Brain microvascular endothelial cell (primary cell): Measurements from ENCODE around the gene COPRS.

Experiments
- DNase-seq: peaks from one replicate; pipeline ENCODE4 v3.0.0-alpha.2; 2020
- H3K27ac ChIP-seq: fragments of 250-450 bp; sonication (Bioruptor Pico); 2 replicates; pipeline ENCODE4 v1.5.1; 2020; ENCODE audit warnings: mild to moderate bottlenecking, moderate library complexity
- H3K27me3 ChIP-seq: fragments of 250-450 bp; sonication (Bioruptor Pico); replicated peaks from 2 replicates; pipeline ENCODE4 v1.5.1; 2020; ENCODE audit warnings: mild to moderate bottlenecking
- H3K36me3 ChIP-seq: fragments of 250-450 bp; sonication (Bioruptor Pico); replicated peaks from 2 replicates; pipeline ENCODE4 v1.5.1; 2020; ENCODE audit warnings: mild to moderate bottlenecking
- H3K4me3 ChIP-seq: 2 replicates; pipeline ENCODE4 v1.5.1; 2011; ENCODE audit warnings: low read depth, mild to moderate bottlenecking, control low read depth, low read length, moderate library complexity
- in situ Hi-C: cut with HindIII; loops from 2 replicates; pipeline ENCODE4 v1.10.0; 2017; ENCODE audit warnings: low sequenced_read_pairs, low pct_ligation_motif_present
- TF ChIP-seq, protein P1 (sequence below): IDR thresholded peaks from 2 replicates; pipeline ENCODE4 v1.5.1; 2011; ENCODE audit warnings: low read depth, mild to moderate bottlenecking, moderate library complexity, low read length, control low read depth, inconsistent platforms; ENCODE audit errors: missing control alignments

COPRS gene

DNA sequence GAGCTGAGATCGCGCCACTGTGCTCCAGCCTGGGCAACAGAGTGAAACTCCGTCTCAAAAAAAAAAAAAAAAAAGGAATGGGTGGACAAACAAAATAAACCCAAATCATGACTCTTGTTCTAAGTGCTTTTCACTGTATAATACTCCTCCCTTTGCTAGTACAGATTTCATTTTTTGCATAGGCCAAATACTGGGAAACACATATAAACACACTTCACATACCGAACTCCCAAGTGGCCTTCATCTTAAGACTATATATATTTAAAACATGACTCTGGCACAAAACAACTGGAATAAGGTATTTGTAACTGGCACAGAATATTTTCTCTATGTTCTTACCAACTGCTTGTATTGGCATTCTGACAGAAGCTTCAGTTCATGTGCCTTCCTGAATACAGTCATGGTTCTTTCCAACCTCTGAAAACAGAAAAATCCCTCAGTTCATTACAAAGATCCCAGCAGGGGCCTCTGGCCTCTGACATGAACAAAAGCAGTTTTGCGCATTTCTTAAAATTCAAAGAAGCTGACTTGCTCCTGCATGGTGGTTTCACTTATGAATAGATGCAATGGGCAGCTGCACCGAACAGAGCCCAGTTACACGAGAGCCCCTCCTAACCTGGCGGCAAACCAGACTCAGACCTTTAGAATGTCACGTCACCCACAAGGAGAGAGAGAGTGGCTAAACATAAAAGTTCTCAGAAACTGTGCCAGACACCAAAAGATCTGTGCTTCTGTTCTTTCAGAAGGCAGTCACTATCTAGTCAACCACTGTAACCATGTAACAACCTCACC, 19.1 kb upstream of the COPRS start:
- TF ChIP-seq, protein P1, sequence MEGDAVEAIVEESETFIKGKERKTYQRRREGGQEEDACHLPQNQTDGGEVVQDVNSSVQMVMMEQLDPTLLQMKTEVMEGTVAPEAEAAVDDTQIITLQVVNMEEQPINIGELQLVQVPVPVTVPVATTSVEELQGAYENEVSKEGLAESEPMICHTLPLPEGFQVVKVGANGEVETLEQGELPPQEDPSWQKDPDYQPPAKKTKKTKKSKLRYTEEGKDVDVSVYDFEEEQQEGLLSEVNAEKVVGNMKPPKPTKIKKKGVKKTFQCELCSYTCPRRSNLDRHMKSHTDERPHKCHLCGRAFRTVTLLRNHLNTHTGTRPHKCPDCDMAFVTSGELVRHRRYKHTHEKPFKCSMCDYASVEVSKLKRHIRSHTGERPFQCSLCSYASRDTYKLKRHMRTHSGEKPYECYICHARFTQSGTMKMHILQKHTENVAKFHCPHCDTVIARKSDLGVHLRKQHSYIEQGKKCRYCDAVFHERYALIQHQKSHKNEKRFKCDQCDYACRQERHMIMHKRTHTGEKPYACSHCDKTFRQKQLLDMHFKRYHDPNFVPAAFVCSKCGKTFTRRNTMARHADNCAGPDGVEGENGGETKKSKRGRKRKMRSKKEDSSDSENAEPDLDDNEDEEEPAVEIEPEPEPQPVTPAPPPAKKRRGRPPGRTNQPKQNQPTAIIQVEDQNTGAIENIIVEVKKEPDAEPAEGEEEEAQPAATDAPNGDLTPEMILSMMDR: no peak
- H3K27me3 ChIP-seq: no peaks in the 10 kb centered on the region
- peak; percentile 85 for DNase-seq
- H3K36me3 ChIP-seq: peaks cover 67% of the 10 kb centered on the region
- no peak overlapping the region for H3K4me3 ChIP-seq
- H3K27ac ChIP-seq: peak overlapping the region; percentile 86
- in situ Hi-C loops: no loop called here

DNA sequence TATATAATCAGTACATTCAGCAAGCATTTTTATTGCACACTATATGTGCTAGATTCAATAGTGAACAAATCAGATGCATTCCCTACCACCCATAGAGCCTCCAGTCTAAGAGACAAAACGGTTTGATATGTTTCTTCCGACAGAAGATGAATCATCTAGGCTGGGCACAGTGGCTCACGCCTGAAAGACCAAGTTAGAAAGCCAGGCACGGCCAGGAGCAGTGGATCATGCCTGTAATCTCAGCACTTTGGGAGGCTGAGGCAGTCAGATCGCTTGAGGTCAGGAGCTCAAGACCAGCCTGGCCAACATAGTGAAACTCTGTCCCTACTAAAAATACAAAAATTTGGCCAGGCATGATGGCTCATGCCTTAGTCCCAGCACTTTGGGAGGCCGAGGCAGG, 18.3 kb upstream of the COPRS start:
- peak overlapping the region; percentile 86 for H3K27ac ChIP-seq
- in situ Hi-C loops: no loop called here
- TF ChIP-seq, protein P1: no peak
- DNase-seq: peak; percentile 63
- H3K27me3 ChIP-seq: no peaks in the 10 kb centered on the region
- H3K4me3 ChIP-seq: no peak overlapping the region
- H3K36me3 ChIP-seq: peaks cover 70% of the 10 kb centered on the region

DNA sequence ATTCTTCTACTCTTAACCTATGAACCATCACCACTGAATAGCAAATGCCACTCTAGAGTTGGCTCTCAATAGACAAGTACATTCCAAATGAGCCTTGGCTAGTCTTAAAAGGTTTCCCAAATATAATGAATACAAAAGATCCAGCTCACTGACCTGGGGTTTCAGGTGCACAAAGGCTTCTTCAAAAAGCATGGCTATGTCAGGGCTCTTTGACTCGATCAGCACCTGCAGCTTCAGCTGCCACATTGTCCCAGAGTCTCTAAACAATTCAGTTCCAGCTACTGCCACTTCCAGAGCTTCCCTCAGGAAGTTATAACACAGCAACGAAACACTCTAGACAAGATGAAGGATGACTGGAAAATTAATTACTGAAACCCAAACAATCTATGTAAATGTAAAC, 16.0 kb upstream of the COPRS start:
- H3K36me3 ChIP-seq: peaks cover 78% of the 10 kb centered on the region
- no peak overlapping the region for H3K27ac ChIP-seq
- in situ Hi-C loops: no loop called here

DNA sequence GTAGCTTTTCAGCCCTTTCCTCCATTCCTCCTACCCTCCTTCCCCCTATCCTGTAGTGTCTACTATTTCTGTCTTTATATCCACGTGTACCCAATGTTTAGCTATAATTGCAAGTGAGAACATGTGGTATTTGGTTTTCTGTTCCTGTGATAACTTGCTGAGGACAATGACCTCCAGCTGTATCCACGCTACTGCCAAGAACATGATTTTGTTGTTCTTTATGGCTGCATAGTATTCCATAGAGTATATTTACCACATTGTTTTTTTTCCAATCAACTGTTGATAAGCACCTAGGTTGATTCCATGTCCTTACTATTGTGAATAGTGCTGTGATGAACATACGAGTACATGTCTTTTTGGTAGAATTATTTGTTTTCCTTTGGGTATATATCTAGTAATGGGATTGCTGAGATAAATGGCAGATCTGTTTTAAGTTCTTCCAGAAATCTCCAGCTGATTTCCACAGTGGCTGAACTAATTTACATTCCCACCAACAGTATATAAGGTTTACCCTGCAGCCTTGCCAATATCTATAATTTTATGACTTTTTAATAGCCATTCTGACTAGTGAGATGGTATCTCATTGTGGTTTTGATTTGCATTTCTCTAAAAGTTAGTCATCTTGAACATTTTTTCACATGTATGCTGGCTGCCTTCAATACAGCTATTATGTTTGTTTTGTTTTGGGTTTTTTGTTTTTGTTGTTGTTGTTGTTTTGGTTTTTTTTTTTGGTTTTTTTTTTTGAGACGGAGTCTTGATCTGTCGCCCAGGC, 10.9 kb upstream of the COPRS start:
- no peak for DNase-seq
- Histone ChIP-seq H3K27ac (no peak overlapping the region), H3K27me3 (no peaks in the 10 kb centered on the region), H3K36me3 (peaks cover 83% of the 10 kb centered on the region), H3K4me3 (no peak overlapping the region)
- TF ChIP-seq, protein P1: no peak
- in situ Hi-C loops: no loop called here

More for the DNA sequence above, 16.0 kb upstream of the COPRS start:
- Histone ChIP-seq H3K4me3 (no peak overlapping the region), H3K27me3 (no peaks in the 10 kb centered on the region)
- no peak for DNase-seq
- TF ChIP-seq, protein P1: no peak

DNA sequence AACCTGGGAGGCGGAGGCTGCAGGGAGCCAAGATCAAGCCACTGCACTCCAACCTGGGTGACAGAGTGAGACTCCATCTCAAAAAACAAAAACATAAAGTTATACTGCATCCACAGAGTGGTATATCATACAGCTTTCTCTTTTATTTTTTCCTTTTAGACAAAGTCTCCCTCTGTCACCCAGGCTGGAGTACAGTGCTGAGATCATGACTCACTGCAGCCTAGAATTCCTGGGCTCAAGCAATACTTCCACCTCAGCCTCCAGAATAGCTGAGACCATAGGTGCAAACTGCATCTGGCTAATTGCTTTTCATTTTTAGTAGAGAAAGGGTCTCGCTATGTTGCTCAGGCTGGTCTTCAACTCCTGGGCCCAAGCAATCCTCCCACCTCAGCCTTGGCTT, 10.0 kb upstream of the COPRS start:
- H3K36me3 ChIP-seq: peaks cover 85% of the 10 kb centered on the region
- no peak overlapping the region for H3K27ac ChIP-seq
- peak; percentile 11 for DNase-seq
- H3K27me3 ChIP-seq: no peaks in the 10 kb centered on the region
- no peak overlapping the region for H3K4me3 ChIP-seq
- in situ Hi-C loops: no loop called here
- TF ChIP-seq, protein P1: no peak
